Superior temporal gyrus (tissue), 1 donor: ENCODE measurements around the gene NUP85.
A peak's percentile ranks its signal among the peaks of the same experiment; 100 is the strongest.
"Not testable (repeated sequence)": the region's sequence is repeated elsewhere in the genome, so short reads cannot be mapped to it uniquely, and the experiment has no call there.

Source experiments
- DNase-seq: peaks from one replicate; pipeline ENCODE4 v3.0.0-alpha.2; 2016; ENCODE audit errors: extremely low spot score

NUP85 gene

GRCh38 chr17:75267411-75268232, 62.1 kb downstream of the NUP85 start:
- DNase-seq, result no peak

DNA sequence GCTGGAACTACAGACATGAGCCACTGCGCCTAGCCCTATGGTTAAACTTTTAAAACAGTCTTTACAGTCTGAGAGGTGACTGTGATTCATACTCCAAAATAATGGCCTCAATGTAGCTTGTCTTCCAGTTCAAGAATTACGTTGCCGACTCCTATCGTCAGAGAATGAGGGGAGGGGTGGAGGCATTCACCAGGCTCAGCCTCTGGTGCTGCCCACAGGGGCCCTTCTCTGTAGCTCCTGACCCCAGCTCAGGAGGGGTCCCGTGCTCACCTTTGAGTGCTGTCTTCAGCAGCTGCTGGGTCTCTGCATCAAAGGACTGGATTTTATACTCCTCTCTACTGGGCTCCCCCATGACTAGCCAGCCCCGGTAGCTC, 64.4 kb downstream of the NUP85 start:
- no peak for DNase-seq

- peak; percentile 32 for DNase-seq
Measured at GRCh38 chr17:75270218-75270965, 64.9 kb downstream of the NUP85 start.

GRCh38 chr17:75270966-75271232, 65.4 kb downstream of the NUP85 start, which contains the start of gene MIF4GD:
TSS of gene MIF4GD (minus strand) at chr17:75271231. CDS start at chr17:75270195, 1,036 bp downstream.
- DNase-seq, result no peak

DNA sequence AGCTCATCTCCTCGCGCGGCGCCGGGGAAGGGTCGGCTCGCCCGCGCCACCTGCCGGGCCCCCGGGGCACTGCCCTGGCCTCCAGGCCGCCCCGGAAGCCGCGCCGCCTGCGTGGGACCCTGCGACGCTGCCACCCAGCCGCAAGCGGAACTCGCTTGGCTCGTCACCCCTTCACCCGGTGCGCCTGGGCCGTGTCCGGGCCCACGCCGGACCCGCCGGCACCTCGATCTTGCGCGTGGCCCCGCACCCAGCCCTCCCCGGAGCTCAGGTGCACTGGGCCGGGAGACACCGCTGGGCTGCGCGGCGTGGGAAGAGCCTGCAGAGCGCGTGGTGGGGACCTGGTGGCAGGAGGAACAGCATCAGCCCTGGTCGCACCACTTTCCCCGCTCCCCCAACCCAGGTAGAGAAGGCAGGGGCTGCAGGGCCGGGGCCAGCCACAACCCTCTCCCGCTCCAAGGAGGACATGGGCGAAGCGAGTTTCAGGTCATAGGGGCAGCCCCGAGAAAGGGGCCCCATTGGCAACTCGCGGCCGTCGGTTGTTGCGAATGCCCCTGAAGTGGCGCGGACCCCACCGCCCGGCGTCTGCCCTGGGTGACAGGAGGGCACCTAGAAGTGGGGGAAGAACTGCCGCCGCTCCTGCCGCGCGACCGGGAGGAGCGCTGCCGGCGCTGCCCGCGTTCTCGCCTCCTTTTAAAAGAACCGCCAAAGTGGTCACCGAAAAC, 65.9 kb downstream of the NUP85 start:
- DNase-seq, result peak; percentile 75

- no peak for DNase-seq
Measured at GRCh38 chr17:75271955-75272847, 66.7 kb downstream of the NUP85 start.

DNA sequence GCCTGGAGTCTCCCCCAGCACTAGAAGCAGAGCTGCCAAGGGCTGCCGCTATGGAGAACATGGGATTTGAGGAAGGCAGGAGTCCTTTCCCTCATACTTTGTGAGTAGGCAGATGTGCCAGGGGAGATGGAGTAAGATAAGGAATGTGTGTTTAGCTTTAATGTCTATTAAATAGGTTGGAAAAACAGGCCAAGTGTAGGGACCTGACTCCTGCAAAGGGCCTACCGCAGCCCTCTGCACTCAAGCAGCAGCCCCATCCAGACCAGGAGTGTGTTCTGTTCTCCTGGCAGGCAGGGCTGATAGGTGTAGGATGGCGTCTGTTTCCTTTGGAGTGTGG, 67.3 kb downstream of the NUP85 start:
- peak; percentile 47 for DNase-seq

DNA sequence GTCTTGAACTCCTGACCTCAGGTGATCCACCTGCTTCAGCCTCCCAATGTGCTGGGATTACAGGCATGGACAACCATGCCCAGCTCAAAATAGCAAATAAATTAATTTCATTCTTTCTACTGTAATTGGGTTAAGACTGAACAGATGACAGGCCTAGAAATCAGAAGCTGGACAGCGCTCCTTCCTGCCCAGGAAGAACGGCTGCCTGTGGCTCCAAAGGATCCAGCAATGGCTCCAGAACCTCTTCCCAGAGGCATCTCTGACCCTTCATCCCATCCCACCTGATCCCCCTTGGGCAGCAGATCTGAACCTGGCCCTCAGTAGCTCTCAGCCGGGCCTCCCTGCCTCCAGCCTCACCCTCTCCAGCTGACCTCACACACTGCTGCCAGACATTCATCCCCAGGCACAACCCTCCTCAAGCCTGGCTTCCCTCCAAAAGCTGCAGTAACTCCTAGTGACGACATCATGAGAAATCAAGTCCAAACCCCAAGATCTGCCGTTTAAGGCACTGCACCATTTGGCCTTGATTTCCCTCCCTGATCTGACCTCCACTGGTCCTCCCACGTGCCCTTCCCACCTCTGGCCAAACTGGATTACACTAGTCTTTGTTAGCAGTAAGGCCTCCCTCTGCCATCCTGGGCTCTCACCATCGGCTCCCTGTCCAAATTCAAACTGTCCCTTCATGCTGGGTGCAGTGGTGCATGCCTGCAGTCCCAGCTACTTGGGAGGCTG, 68.7 kb downstream of the NUP85 start:
- no peak for DNase-seq

- no peak for DNase-seq
Measured at GRCh38 chr17:75277664-75278071, 72.2 kb downstream of the NUP85 start.

DNA sequence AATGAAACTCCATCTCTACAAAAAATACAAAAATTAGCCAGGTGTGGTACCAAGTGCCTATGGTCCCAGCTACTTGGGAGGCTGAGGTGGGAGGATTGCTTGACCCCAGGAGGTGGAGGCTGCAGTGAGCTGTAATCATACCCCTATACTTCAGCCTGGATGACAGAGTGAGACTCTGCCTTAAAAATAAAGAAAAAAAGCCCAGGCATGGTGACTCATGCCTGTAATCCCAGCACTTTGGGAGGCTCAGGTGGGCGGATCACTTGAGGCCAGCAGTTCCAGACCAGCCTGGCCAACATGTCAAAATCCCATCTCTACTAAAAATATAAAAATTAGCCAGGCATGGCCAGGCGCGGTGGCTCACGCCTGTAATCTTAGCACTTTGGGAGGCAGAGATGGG, 74.7 kb downstream of the NUP85 start:
- not testable (repeated sequence) for DNase-seq

GRCh38 chr17:75285123-75285522, 79.6 kb downstream of the NUP85 start:
- no peak for DNase-seq
